ENCODE data around the gene CHD6. TPM values are rescaled to one million over a fixed set of nuclear protein-coding genes. Genes with fewer than 3 reads are reported as not detected.

CHD6 gene
- total and polyA plus RNA-seq, 2 of the 13 experiments (the other 11 are each of a cell fraction or from before 2014, with no cell fraction given) = 14.4 to 52.0 TPM

- peak; percentile 88 for TF ChIP-seq KDM2A (CRISPR knock-in tag; IDR thresholded peaks at IDR 0.05; ENCODE audit: borderline replicate concordance, low read depth)
- TF ChIP-seq TEAD2 (CRISPR knock-in tag; IDR thresholded peaks at IDR 0.05) = no peak
- peak; percentile 42 for TF ChIP-seq ZNF687 (CRISPR knock-in tag; IDR thresholded peaks at IDR 0.05)
- peak; percentile 47; the same call in 1 of the 2 replicates for TF ChIP-seq GLI4 (CRISPR knock-in tag; IDR thresholded peaks at IDR 0.05; ENCODE audit: borderline replicate concordance)
- TF ChIP-seq LBX2 (CRISPR knock-in tag; IDR thresholded peaks at IDR 0.05; ENCODE audit: borderline replicate concordance) = no peak
- TF ChIP-seq HNRNPH1 (optimal IDR thresholded peaks at IDR 0.05; ENCODE audit: low read depth, low read length) = no peak
- 0 out of 2 replicates have a peak, but pooled peaks have one; percentile 47 for TF ChIP-seq ZNF44 (CRISPR knock-in tag; IDR thresholded peaks at IDR 0.05)
- peak; percentile 98 for TF ChIP-seq SP2 (CRISPR knock-in tag; IDR thresholded peaks at IDR 0.05)
- TF ChIP-seq SOX5 (CRISPR knock-in tag; IDR thresholded peaks at IDR 0.05; ENCODE audit: borderline replicate concordance) = peak; percentile 61; the same call in 1 of the 2 replicates
- TF ChIP-seq CREM (IDR thresholded peaks at IDR 0.05) = peak; percentile 73; the same call in 1 of the 2 replicates
- TF ChIP-seq CREM (CRISPR knock-in tag; IDR thresholded peaks at IDR 0.05) = no peak
- TF ChIP-seq ZMYM4 (CRISPR knock-in tag; IDR thresholded peaks at IDR 0.05) = peak; percentile 73; the same call in 1 of the 2 replicates
- TF ChIP-seq ZMAT5 (CRISPR knock-in tag; IDR thresholded peaks at IDR 0.05; ENCODE audit: borderline replicate concordance, low read depth) = no peak
- TF ChIP-seq ZNF503 (CRISPR knock-in tag; IDR thresholded peaks at IDR 0.05) = no peak
- TF ChIP-seq ZNF136 (CRISPR knock-in tag; IDR thresholded peaks at IDR 0.05; ENCODE audit: low read depth) = no peak
- TF ChIP-seq ZNF124 (CRISPR knock-in tag; IDR thresholded peaks at IDR 0.05) = peak; percentile 78; the same call in 1 of the 2 replicates
- peak; percentile 17; the same call in 1 of the 2 replicates for TF ChIP-seq ETV5 (CRISPR knock-in tag; IDR thresholded peaks at IDR 0.05; ENCODE audit: borderline replicate concordance)
- peak; percentile 60; the same call in 1 of the 2 replicates for TF ChIP-seq ZNF784 (CRISPR knock-in tag; IDR thresholded peaks at IDR 0.05; ENCODE audit: borderline replicate concordance)
- TF ChIP-seq ELF3 (CRISPR knock-in tag; IDR thresholded peaks at IDR 0.05) = peak; percentile 62; the same call in 1 of the 2 replicates
- TF ChIP-seq MAFG (CRISPR knock-in tag; IDR thresholded peaks at IDR 0.05) = no peak
Measured at GRCh38 chr20:41617902-41618806, at the start of gene CHD6 (continued).

Measured in HepG2 (cell line).